ENCODE measurements around the gene CCDC197.
A peak's percentile ranks its signal among the peaks of the same experiment; 100 is the strongest.

The CCDC197 gene

GRCh38 chr14:93961620-93962019 is 35.5 kb upstream of the CCDC197 start:
- DNase-seq (ENCODE audit: low spot score) = no peak

- no peak for DNase-seq (ENCODE audit: low spot score)
These were observed 34.1 kb upstream of the CCDC197 start for GRCh38 chr14:93962701-93963601.

- DNase-seq (ENCODE audit: low spot score) = no peak
These were observed 33.4 kb upstream of the CCDC197 start for GRCh38 chr14:93963692-93964091.

GRCh38 chr14:93964281-93964680 is 32.8 kb upstream of the CCDC197 start:
- no peak for DNase-seq (ENCODE audit: low spot score)

- DNase-seq (ENCODE audit: low spot score) = no peak
These were observed 32.2 kb upstream of the CCDC197 start for GRCh38 chr14:93964820-93965286.

- DNase-seq (ENCODE audit: low spot score) = no peak
These were observed 31.7 kb upstream of the CCDC197 start for GRCh38 chr14:93965287-93965821.

GRCh38 chr14:93965946-93966474 is 31.1 kb upstream of the CCDC197 start:
- DNase-seq (ENCODE audit: low spot score) = no peak

- no peak for DNase-seq (ENCODE audit: low spot score)
These were observed 29.4 kb upstream of the CCDC197 start for GRCh38 chr14:93967637-93968250.

GRCh38 chr14:93969082-93969828 is 27.8 kb upstream of the CCDC197 start:
- DNase-seq (ENCODE audit: low spot score) = no peak

- DNase-seq (ENCODE audit: low spot score) = no peak
These were observed 26.5 kb upstream of the CCDC197 start for GRCh38 chr14:93970585-93970964.

- no peak for DNase-seq (ENCODE audit: low spot score)
These were observed 26.0 kb upstream of the CCDC197 start for GRCh38 chr14:93970965-93971634.

- no peak for DNase-seq (ENCODE audit: low spot score)
These were observed 25.5 kb upstream of the CCDC197 start for GRCh38 chr14:93971635-93972027.

- no peak for DNase-seq (ENCODE audit: low spot score)
These were observed 24.4 kb upstream of the CCDC197 start for GRCh38 chr14:93972618-93973205.

- DNase-seq (ENCODE audit: low spot score) = no peak
These were observed 23.5 kb upstream of the CCDC197 start for GRCh38 chr14:93973607-93974006.

GRCh38 chr14:93974299-93974698 is 22.8 kb upstream of the CCDC197 start:
- DNase-seq (ENCODE audit: low spot score) = no peak

GRCh38 chr14:93974833-93975232 is 22.3 kb upstream of the CCDC197 start:
- DNase-seq (ENCODE audit: low spot score) = peak; percentile 33

- DNase-seq (ENCODE audit: low spot score) = peak; percentile 53
These were observed 21.2 kb upstream of the CCDC197 start for GRCh38 chr14:93975791-93976476.

- DNase-seq (ENCODE audit: low spot score) = no peak
These were observed 20.5 kb upstream of the CCDC197 start, which contains the start of gene ASB2 for GRCh38 chr14:93976477-93977057. ASB2 (minus strand) TSS chr14:93976570; CDS start chr14:93964539, 12,031 bp downstream.

- no peak for DNase-seq (ENCODE audit: low spot score)
These were observed 19.9 kb upstream of the CCDC197 start for GRCh38 chr14:93977171-93977570.

All from globus pallidus (tissue), 1 donor.